ENCODE results near the gene ZNF732.
A peak's percentile ranks its signal among the peaks of the same experiment; 100 is the strongest.
"Not testable (repeated sequence)": the region's sequence is repeated elsewhere in the genome, so short reads cannot be mapped to it uniquely, and the experiment has no call there.

The ZNF732 gene

GRCh38 chr4:252065-252601 lies 53.1 kb downstream of the ZNF732 start:
- DNase-seq: no peak

GRCh38 chr4:244471-244870 lies 60.8 kb downstream of the ZNF732 start:
- no peak for DNase-seq

GRCh38 chr4:243426-243825 lies 61.8 kb downstream of the ZNF732 start:
- DNase-seq: no peak

- DNase-seq: peak; percentile 77
Observed at GRCh38 chr4:242121-242848, 63.0 kb downstream of the ZNF732 start.

- DNase-seq: not testable (repeated sequence)
Observed at GRCh38 chr4:241411-241810, 63.9 kb downstream of the ZNF732 start.

GRCh38 chr4:236028-236427 lies 69.2 kb downstream of the ZNF732 start:
- no peak for DNase-seq

GRCh38 chr4:234178-234577 lies 71.1 kb downstream of the ZNF732 start:
- DNase-seq: no peak

- no peak for DNase-seq
Observed at GRCh38 chr4:223913-224497, 81.3 kb downstream of the ZNF732 start.
